Left hindlimb (tissue), 1 donor: Measurements from ENCODE around the gene SLC35B2.

Experiments used
- DNase-seq: peaks from one replicate; pipeline ENCODE4 v3.0.0-alpha.2; 2018

Gene SLC35B2

GRCh38 chr6:44285552-44286284 lies 28.4 kb upstream of the SLC35B2 start:
- DNase-seq = no peak

- no peak for DNase-seq
Measured at GRCh38 chr6:44284867-44285266, 27.5 kb upstream of the SLC35B2 start.

GRCh38 chr6:44284121-44284520 lies 26.8 kb upstream of the SLC35B2 start:
- no peak for DNase-seq

GRCh38 chr6:44278774-44279697 lies 21.7 kb upstream of the SLC35B2 start:
- DNase-seq = peak; percentile 3

GRCh38 chr6:44278315-44278714 lies 21.0 kb upstream of the SLC35B2 start:
- peak; percentile 8 for DNase-seq

GRCh38 chr6:44277763-44278162 lies 20.4 kb upstream of the SLC35B2 start:
- DNase-seq = peak; percentile 3

- peak; percentile 19 for DNase-seq
Measured at GRCh38 chr6:44276667-44277640, 19.6 kb upstream of the SLC35B2 start.

- peak; percentile 44 for DNase-seq
Measured at GRCh38 chr6:44275749-44276648, 18.7 kb upstream of the SLC35B2 start.

- DNase-seq = no peak
Measured at GRCh38 chr6:44275271-44275748, 18.0 kb upstream of the SLC35B2 start.

GRCh38 chr6:44273617-44274016 lies 16.3 kb upstream of the SLC35B2 start:
- DNase-seq = no peak

GRCh38 chr6:44272999-44273566 lies 15.8 kb upstream of the SLC35B2 start:
- no peak for DNase-seq

- no peak for DNase-seq
Measured at GRCh38 chr6:44272529-44272928, 15.2 kb upstream of the SLC35B2 start.

- DNase-seq = no peak
Measured at GRCh38 chr6:44271914-44272313, 14.6 kb upstream of the SLC35B2 start.

GRCh38 chr6:44271406-44271723 lies 14.0 kb upstream of the SLC35B2 start:
- no peak for DNase-seq

GRCh38 chr6:44270526-44271405 lies 13.4 kb upstream of the SLC35B2 start:
- no peak for DNase-seq

- no peak for DNase-seq
Measured at GRCh38 chr6:44269921-44270525, 12.7 kb upstream of the SLC35B2 start, which contains the start of gene TMEM151B. Gene TMEM151B (plus strand): TSS chr6:44270450. CDS start chr6:44270743, 293 bp downstream.

GRCh38 chr6:44269178-44269920 lies 12.0 kb upstream of the SLC35B2 start:
- no peak for DNase-seq

GRCh38 chr6:44268095-44268628 lies 10.8 kb upstream of the SLC35B2 start:
- peak; percentile 68 for DNase-seq

GRCh38 chr6:44267252-44267651 lies 9.9 kb upstream of the SLC35B2 start:
- no peak for DNase-seq
